Central memory CD8-positive, alpha-beta T cell (primary cell): ENCODE results near the gene KIF23.
"Not testable (repeated sequence)": the region's sequence is repeated elsewhere in the genome, so short reads cannot be mapped to it uniquely, and the experiment has no call there.

Source experiments
- ATAC-seq: fragments of 150-1000 bp; cut with Tn5 transposase; replicated peaks from 2 replicates; pipeline ENCODE4 v1.10.0; 2022; ENCODE audit warnings: mild to moderate bottlenecking, moderate FRiP score, moderate number of reproducible peaks; ENCODE audit not compliant: poor library complexity, severe bottlenecking; ENCODE audit errors: extremely low read depth
- DNase-seq, 2 donors: peaks; one replicate each; pipeline ENCODE4 v3.0.0; 2021; ENCODE audit warnings: low spot score in 2 of 2
- H3K27ac Mint-ChIP-seq: one replicate; pipeline ENCODE4 v1.8.0; 2022; ENCODE audit warnings: low read depth, mild to moderate bottlenecking, moderate library complexity, mixed read lengths
- H3K27me3 Mint-ChIP-seq: one replicate; pipeline ENCODE4 v1.8.0; 2022; ENCODE audit warnings: mixed read lengths
- H3K36me3 Mint-ChIP-seq: one replicate; pipeline ENCODE4 v1.8.0; 2022; ENCODE audit warnings: mild to moderate bottlenecking, moderate library complexity, mixed read lengths; ENCODE audit not compliant: insufficient read depth
- H3K4me1 Mint-ChIP-seq: one replicate; pipeline ENCODE4 v1.8.0; 2022; ENCODE audit warnings: mixed read lengths
- H3K4me3 Mint-ChIP-seq: one replicate; pipeline ENCODE4 v1.8.0; 2022; ENCODE audit warnings: mild to moderate bottlenecking, moderate library complexity, mixed read lengths
- H3K9me3 Mint-ChIP-seq: one replicate; pipeline ENCODE4 v1.8.0; 2022; ENCODE audit warnings: mixed read lengths

The KIF23 gene

DNA sequence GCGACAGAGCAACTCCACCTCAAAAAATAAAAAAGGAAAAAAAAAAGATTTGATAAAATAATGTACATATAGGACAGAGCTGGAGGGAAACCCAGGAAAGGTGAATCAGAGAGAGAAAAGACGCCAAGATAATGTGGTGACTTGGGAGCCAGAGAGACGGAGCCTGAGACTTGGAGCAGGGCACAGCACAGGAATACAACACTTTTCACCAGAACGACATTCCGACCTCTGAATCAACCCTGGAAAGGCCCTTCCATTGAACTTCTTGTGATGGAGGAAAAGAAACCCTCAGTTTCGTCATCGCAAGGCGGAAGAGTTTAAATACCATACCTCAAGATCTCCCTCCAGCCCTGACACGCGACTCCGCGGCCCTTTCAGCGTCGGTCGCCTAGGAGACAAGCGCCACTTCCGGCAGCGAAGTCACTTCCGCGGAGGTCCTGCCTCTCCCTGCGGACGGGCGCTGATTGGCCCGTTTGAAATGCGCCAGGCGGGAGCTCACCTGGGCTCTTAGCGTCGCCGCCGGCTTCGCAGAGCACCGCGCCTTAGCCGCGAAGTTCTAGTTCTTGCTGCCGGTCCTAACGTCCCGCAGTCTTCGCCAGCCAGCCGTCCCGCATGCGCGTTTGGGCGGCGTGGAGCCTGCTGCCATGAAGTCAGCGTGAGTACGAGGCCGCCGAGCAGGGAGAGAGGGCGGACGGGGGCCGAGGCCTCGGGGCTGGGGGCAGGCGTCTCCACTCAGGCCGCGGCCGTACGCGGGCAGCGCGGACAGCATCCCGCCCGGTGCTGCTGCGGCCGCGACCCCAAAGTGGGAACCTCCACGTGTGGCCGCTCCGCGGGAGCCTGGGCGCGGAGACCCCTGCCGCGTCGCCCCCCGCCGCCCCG lies at the start of gene KIF23:
TSS of gene KIF23 (plus strand) at position 528 of the 879 bp plus-strand sequence. CDS start at position 645, 117 bp downstream.
- Mint-ChIP-seq H3K36me3 (peaks cover 5% of the 10 kb centered on the region), H3K9me3 (no peaks in the 10 kb centered on the region), H3K4me3 (peak within 1 kb of the TSS; percentile 81), H3K27ac (peak within 1 kb of the TSS; percentile 63), H3K4me1 (peaks cover 7% of the 10 kb centered on the region), H3K27me3 (no peaks in the 10 kb centered on the region)
- ATAC-seq = peak; percentile 98
- DNase-seq = peak; percentile 83 to 86

DNA sequence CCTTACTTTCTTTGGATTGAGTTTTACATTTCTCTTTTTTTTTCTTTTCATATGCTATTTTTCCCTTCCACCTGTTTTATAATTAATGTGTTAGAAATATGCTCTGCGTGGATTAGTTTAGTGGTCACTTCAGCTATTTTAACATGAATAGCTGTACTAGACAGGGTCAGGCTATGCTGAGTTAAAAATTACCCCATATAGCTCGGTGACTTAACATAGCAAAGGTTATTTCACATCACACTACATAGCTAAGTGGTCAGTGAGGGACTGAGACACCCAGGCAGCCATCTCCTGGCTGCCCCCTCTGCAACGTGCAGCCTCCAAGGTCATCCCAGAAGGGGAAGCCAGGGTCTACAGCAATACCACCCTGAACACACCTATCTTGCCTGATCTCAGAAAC lies 46.9 kb upstream of the KIF23 start:
- no peaks in the 10 kb centered on the region for H3K36me3 Mint-ChIP-seq
- H3K4me1 Mint-ChIP-seq = no peaks in the 10 kb centered on the region
- ATAC-seq (no peak), DNase-seq (no peak)
- no peak overlapping the region for H3K27ac Mint-ChIP-seq
- peaks cover 25% of the 10 kb centered on the region for H3K27me3 Mint-ChIP-seq
- H3K9me3 Mint-ChIP-seq = no peaks in the 10 kb centered on the region
- no peak overlapping the region for H3K4me3 Mint-ChIP-seq

DNA sequence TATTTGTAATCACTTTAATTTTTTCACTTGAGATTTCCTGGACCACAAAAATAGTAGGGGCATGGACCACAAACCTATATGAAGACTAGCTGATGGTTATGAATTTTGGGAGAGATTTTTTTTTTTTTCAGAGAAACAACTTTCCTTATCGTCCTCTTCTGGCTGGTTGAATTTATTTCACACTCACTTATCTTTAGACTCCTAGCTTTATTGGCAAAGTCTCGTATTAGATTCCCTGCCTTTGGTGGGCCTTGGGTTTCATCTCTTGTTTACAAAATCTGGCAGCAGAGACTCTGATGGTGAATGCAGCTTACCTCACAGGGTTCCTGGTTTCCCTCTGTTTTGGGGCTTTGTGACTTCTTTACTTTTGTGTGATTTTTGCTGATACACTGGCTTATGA lies 44.5 kb upstream of the KIF23 start:
- peaks cover 46% of the 10 kb centered on the region for H3K27me3 Mint-ChIP-seq
- no peaks in the 10 kb centered on the region for H3K36me3 Mint-ChIP-seq
- H3K9me3 Mint-ChIP-seq = no peaks in the 10 kb centered on the region
- H3K4me1 Mint-ChIP-seq = no peaks in the 10 kb centered on the region
- ATAC-seq = no peak
- DNase-seq = no peak
- no peak overlapping the region for H3K4me3 Mint-ChIP-seq
- H3K27ac Mint-ChIP-seq = no peak overlapping the region

DNA sequence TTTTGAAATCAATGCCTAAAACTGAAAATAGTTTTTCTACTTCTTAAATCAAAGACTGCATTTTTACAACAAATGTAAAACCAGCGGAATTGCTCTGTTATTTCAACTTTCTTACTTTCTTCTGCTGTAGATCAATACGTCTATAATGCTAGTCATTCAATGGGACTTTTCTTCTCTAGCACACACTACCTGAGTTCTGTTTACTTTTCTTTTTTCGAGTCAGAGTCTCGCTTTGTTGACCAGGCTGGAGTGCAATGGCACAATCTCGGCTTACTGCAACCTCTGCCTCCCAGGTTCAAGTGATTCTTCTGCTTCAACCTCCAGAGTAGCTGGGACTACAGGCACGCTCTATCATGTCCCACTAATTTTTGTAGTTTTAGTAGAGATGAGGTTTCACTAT lies 40.7 kb upstream of the KIF23 start:
- H3K9me3 Mint-ChIP-seq = no peaks in the 10 kb centered on the region
- H3K27ac Mint-ChIP-seq = no peak overlapping the region
- H3K36me3 Mint-ChIP-seq = no peaks in the 10 kb centered on the region
- peaks cover 50% of the 10 kb centered on the region for H3K27me3 Mint-ChIP-seq
- DNase-seq (no peak), ATAC-seq (no peak)
- no peak overlapping the region for H3K4me3 Mint-ChIP-seq
- H3K4me1 Mint-ChIP-seq = no peaks in the 10 kb centered on the region

DNA sequence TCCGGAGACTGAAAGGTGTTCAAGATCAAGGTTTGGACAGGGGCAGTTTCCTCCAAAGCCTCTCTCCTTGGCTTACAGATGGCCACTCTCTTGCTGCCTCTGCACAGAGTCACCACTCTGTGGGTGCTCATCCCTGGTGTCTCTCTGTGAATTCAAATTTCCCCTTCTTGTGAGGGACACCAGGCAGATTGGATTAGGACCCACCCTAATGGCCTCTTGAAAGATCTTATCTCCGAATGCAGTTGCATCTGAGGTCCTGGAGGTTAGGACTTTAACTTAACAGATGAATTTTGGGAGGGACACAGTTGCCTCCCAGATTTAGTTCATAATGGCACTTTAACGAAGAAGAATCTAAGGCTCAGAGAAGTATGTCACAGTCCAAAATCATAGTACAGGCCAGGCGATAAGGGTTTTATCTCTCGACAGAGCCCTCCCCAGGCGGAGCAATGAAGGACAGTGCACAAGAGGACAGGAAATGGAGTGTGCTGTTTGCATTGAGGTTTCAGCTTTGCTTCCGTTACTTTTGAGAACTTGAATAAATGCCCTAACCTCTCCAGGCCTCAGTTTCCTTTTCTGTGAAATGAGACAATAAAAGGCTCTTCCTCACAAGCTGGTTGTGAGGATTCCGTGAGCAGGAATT lies 38.9 kb upstream of the KIF23 start:
- no peak for ATAC-seq
- no peak overlapping the region for H3K27ac Mint-ChIP-seq
- no peaks in the 10 kb centered on the region for H3K9me3 Mint-ChIP-seq
- no peak for DNase-seq
- H3K4me3 Mint-ChIP-seq = no peak overlapping the region
- H3K4me1 Mint-ChIP-seq = no peaks in the 10 kb centered on the region
- no peaks in the 10 kb centered on the region for H3K36me3 Mint-ChIP-seq
- H3K27me3 Mint-ChIP-seq = peaks cover 68% of the 10 kb centered on the region

DNA sequence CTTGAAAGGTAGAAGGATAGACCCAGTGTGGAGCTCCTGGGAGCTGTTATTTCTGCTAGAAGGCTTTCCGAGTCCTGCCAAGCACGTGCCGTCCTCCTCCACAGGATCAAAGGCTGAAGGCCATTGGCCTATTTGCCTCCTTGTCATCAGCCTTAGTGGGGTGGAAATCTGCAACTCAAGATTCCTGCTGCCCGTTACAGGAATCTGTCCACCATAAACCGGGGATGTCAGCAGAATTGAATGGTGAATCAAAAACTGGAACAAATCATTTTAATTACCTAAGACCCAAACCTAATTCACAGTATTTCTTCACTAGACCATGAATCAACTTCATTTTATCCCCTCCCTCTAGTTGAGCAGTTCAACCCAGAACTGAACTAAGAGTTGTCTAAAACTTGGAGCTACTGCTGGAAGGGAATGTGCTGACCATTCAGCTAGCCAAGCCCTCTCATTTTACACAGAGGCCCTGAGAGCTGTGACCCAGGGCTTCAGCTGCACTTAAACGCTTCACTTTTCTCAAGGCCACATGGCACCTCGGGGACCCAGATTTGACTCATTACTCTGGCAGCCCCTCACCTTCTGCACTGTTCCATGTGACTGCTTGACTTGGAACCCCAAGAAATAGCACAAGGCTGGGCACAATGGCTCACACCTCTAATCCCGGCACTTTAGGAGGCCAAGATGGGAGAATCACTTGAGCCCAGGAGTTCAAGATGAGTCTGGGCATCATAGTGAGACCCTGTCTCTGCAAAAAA lies 36.8 kb upstream of the KIF23 start:
- Mint-ChIP-seq H3K36me3 (no peaks in the 10 kb centered on the region), H3K27me3 (peaks cover 75% of the 10 kb centered on the region), H3K4me3 (no peak overlapping the region), H3K9me3 (no peaks in the 10 kb centered on the region), H3K4me1 (no peaks in the 10 kb centered on the region), H3K27ac (no peak overlapping the region)
- DNase-seq (no peak), ATAC-seq (no peak)

DNA sequence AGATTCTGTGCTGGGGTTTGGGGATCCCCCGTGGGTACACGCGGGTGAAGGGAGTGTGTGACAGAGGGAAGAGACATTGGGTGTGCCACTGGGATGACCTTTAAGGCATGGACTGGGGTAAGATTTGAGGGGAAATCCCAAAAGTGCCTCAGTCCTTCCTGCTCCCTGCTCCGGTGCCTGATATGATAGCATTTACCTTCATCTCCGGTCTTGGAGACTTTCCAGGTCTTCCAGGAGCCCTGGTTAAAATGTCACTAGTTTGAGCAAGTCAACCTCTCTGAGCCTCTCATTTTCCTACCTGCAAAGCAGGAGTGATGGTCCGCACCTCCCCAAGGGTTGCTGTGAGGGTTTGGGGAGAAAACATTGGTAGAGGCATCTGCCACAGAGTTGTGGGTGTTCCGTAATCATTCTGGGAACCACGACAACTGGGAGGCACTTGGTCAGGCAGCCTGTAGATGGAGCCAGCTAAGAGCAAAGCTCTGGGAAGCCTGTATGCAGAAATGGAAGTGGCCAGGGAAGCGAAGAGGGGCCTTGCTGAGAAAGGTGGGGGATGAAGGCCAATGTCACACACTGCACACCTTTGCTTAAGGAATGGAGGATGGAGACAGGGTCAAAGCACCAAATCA lies 33.9 kb upstream of the KIF23 start:
- Mint-ChIP-seq H3K27me3 (peaks cover 48% of the 10 kb centered on the region), H3K4me1 (no peaks in the 10 kb centered on the region), H3K36me3 (no peaks in the 10 kb centered on the region), H3K27ac (no peak overlapping the region), H3K9me3 (no peaks in the 10 kb centered on the region), H3K4me3 (no peak overlapping the region)
- no peak for DNase-seq
- ATAC-seq = no peak

DNA sequence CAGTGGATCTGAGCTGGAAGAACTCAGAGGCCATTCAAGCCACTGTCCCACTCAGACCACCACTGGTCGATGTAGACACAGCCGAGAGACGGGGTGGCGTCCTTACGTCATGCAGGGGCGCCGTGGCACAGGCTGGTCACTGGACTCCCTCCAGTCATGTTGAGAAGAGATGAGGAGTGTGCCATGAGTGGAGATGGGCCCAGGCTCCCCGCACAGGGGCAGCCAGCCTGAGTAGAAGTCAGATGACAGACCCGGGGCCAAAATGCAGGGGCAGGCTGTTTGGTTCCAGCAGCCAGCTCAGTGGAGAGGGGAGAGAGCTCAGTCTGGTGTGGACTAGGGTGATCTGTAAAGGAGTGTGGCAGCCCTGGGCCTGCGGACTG lies 33.4 kb upstream of the KIF23 start:
- no peak overlapping the region for H3K27ac Mint-ChIP-seq
- ATAC-seq (no peak), DNase-seq (no peak)
- H3K4me3 Mint-ChIP-seq = no peak overlapping the region
- no peaks in the 10 kb centered on the region for H3K36me3 Mint-ChIP-seq
- peaks cover 43% of the 10 kb centered on the region for H3K27me3 Mint-ChIP-seq
- no peaks in the 10 kb centered on the region for H3K9me3 Mint-ChIP-seq
- no peaks in the 10 kb centered on the region for H3K4me1 Mint-ChIP-seq

DNA sequence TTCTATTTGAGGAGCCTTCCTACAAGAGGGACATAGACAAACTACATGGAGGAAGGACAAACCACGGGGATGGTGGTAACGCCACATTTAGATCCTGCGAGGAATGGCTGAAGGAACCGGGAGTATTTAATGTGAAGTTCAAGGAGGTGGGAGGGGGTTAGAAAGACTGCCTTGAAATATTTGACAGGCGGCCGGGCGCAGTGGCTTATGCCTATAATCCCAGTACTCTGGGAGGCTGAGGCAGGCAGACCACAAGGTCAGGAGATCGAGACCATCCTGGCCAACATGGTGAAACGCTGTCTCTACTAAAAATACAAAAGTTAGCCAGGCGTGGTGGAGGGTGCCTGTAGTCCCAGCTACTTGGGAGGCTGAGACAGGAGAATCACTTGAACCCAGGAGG lies 32.0 kb upstream of the KIF23 start:
- peaks cover 30% of the 10 kb centered on the region for H3K27me3 Mint-ChIP-seq
- not testable (repeated sequence) for ATAC-seq, DNase-seq, H3K9me3 Mint-ChIP-seq, H3K4me3 Mint-ChIP-seq, H3K36me3 Mint-ChIP-seq, H3K27ac Mint-ChIP-seq, H3K4me1 Mint-ChIP-seq

DNA sequence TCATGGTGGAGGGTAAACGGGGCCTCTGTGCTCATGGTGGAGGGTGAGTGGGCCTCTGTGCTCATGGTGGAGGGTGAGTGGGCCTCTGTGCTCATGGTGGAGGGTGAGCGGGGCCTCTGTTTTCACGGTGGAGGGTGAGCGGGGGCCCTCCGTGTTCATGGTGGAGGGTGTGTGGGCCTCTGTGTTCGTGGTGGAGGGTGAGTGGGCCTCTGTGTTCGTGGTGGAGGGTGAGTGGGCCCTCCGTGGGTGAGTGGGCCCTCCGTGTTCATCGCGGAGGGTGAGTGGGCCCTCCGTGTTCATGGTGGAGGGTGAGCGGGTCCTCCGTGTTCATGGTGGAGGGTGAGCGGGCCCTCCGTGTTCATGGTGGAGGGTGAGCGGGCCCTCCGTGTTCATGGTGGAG lies 30.1 kb upstream of the KIF23 start:
- DNase-seq, H3K4me3 Mint-ChIP-seq, H3K27ac Mint-ChIP-seq, H3K4me1 Mint-ChIP-seq, ATAC-seq, H3K36me3 Mint-ChIP-seq, H3K9me3 Mint-ChIP-seq: not testable (repeated sequence)
- peaks cover 19% of the 10 kb centered on the region for H3K27me3 Mint-ChIP-seq

DNA sequence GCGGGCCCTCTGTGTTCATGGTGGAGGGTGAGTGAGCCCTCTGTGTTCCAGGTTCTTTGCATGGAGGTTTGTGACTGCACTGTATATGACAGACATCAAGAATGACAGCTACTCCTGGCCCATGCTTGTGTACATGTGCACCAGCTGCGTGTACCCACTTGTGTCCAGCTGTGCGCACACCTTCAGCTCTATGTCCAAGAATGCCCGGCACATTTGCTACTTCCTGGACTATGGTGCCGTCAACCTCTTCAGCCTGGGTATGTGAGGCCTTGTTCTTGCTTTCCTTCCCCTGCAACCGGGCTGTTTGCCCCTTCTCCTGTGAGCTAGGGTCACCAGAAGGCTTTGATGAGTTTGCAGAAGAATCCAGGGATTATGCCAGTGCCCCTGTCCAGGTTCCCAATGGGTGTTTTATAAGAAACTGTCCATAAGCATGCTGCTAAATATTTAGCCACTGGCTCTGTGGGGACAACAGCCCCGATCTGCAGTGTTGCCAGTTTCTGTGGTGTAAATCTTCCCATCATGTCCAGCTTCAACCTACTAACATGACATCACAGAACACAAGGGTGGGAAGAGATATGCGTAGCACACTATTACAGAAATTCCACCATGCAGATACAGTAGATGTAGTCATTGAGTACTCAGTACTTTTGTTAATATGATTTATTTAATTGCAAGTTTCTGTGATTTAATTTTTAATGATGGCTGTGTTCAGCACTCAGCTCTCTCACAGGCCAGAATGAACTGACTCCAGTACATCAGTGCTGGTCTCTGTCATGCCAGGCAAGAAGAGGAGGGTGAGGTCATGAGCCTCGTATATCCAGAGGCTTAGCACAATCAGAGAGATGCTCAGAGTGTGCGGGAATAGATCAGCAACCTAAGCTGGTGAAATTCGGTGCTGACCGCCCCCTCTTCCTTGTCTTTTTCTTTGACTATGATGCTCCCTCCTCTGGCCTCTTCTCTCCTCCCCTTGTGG lies 29.2 kb upstream of the KIF23 start:
- H3K4me1 Mint-ChIP-seq = no peaks in the 10 kb centered on the region
- peaks cover 11% of the 10 kb centered on the region for H3K27me3 Mint-ChIP-seq
- no peak for ATAC-seq
- H3K36me3 Mint-ChIP-seq = no peaks in the 10 kb centered on the region
- H3K4me3 Mint-ChIP-seq = no peak overlapping the region
- H3K9me3 Mint-ChIP-seq = no peaks in the 10 kb centered on the region
- no peak for DNase-seq
- H3K27ac Mint-ChIP-seq = no peak overlapping the region
